HG03066 (cell line): Measurements from ENCODE around the gene SDR42E1.

Experiments used
- ATAC-seq: cut with Tn5 transposase; IDR thresholded peaks from one replicate; pipeline ENCODE4 v1.9.1; 2021; ENCODE audit warnings: low read depth; ENCODE audit not compliant: unreplicated experiment

SDR42E1 gene

GRCh38 chr16:82011199-82011641, at the start of gene SDR42E1:
TSS of gene SDR42E1 (minus strand) at chr16:82011470. CDS start at chr16:82000858, 10,612 bp downstream.
- ATAC-seq: peak; percentile 94

GRCh38 chr16:82059983-82060421, 48.7 kb upstream of the SDR42E1 start:
- no peak for ATAC-seq

- no peak for ATAC-seq
Observed at GRCh38 chr16:82059161-82059982, 48.1 kb upstream of the SDR42E1 start.

GRCh38 chr16:82056550-82056896, 45.3 kb upstream of the SDR42E1 start:
- ATAC-seq: no peak

GRCh38 chr16:82055728-82056549, 44.7 kb upstream of the SDR42E1 start:
- no peak for ATAC-seq

GRCh38 chr16:82055117-82055516, 43.8 kb upstream of the SDR42E1 start:
- no peak for ATAC-seq

- no peak for ATAC-seq
Observed at GRCh38 chr16:82051656-82052055, 40.4 kb upstream of the SDR42E1 start.

- no peak for ATAC-seq
Observed at GRCh38 chr16:82050909-82051357, 39.7 kb upstream of the SDR42E1 start.

- no peak for ATAC-seq
Observed at GRCh38 chr16:82050506-82050905, 39.2 kb upstream of the SDR42E1 start.

GRCh38 chr16:82049484-82049883, 38.2 kb upstream of the SDR42E1 start:
- ATAC-seq: no peak

- no peak for ATAC-seq
Observed at GRCh38 chr16:82047787-82048186, 36.5 kb upstream of the SDR42E1 start.

- ATAC-seq: no peak
Observed at GRCh38 chr16:82047374-82047773, 36.1 kb upstream of the SDR42E1 start.

GRCh38 chr16:82046941-82047340, 35.7 kb upstream of the SDR42E1 start:
- no peak for ATAC-seq

- no peak for ATAC-seq
Observed at GRCh38 chr16:82046541-82046940, 35.3 kb upstream of the SDR42E1 start.

GRCh38 chr16:82045465-82045864, 34.2 kb upstream of the SDR42E1 start:
- no peak for ATAC-seq

- no peak for ATAC-seq
Observed at GRCh38 chr16:82044585-82044911, 33.3 kb upstream of the SDR42E1 start.

GRCh38 chr16:82043680-82044584, 32.7 kb upstream of the SDR42E1 start:
- ATAC-seq: no peak

GRCh38 chr16:82042846-82043245, 31.6 kb upstream of the SDR42E1 start:
- ATAC-seq: no peak

- no peak for ATAC-seq
Observed at GRCh38 chr16:82042144-82042543, 30.9 kb upstream of the SDR42E1 start.

- no peak for ATAC-seq
Observed at GRCh38 chr16:82041542-82041941, 30.3 kb upstream of the SDR42E1 start.

- no peak for ATAC-seq
Observed at GRCh38 chr16:82040296-82040695, 29.0 kb upstream of the SDR42E1 start.
